Endothelial cell of umbilical vein (primary cell): Measurements from ENCODE around the gene RAB3C.

ENCODE experiments used
- CTCF ChIP-seq, 2 donors: IDR thresholded peaks; 1 replicate in 1 of 2; 2 replicates in 1 of 2; pipeline ENCODE4 v1.5.1; 2011; ENCODE audit warnings: low read length in 2 of 2, mild to moderate bottlenecking in 2 of 2, moderate library complexity in 2 of 2, control low read depth in 1 of 2, inconsistent platforms in 1 of 2, low read depth in 1 of 2; ENCODE audit not compliant: insufficient read depth in 1 of 2; ENCODE audit errors: extremely low read depth in 1 of 2
- JUN ChIP-seq: IDR thresholded peaks from 2 replicates; pipeline ENCODE4 v1.6.1; 2011; ENCODE audit warnings: borderline replicate concordance, low read depth; ENCODE audit not compliant: insufficient read length, insufficient read depth
- MAX ChIP-seq: IDR thresholded peaks from 2 replicates; pipeline ENCODE4 v1.6.1; 2011; ENCODE audit not compliant: insufficient read depth, insufficient read length
- POLR2A ChIP-seq: IDR thresholded peaks from 2 replicates; pipeline ENCODE4 v1.6.1; 2012; ENCODE audit warnings: low read depth, mild to moderate bottlenecking, control low read depth, low read length
- POLR2AphosphoS5 ChIP-seq: IDR thresholded peaks from 2 replicates; pipeline ENCODE4 v1.6.1; 2012; ENCODE audit warnings: low read depth, mild to moderate bottlenecking, control low read depth, low read length, moderate library complexity; ENCODE audit not compliant: insufficient read depth

- TF ChIP-seq MAX (no peak), CTCF (IDR thresholded peaks at IDR 0.05; ENCODE audit: extremely low read depth in 1 of 2, insufficient read depth in 1 of 2, low read depth in 1 of 2, low read length in 2 of 2) (no peak), POLR2AphosphoS5 (no peak), POLR2A (no peak), JUN (no peak)
Observed at GRCh38 chr5:58582019-58582802, 664 bp upstream of the RAB3C start.
